GM23248 (cell line): ENCODE results near the gene PRUNE2.

Experiments used
- EZH2 ChIP-seq: fragments of 200-600 bp; sonication (generic); IDR thresholded peaks from 2 replicates; pipeline ENCODE4 v1.6.1; 2018; ENCODE audit warnings: antibody characterized with exemption, mild to moderate bottlenecking; ENCODE audit not compliant: insufficient read depth, poor library complexity, severe bottlenecking
- EZH2phosphoT487 ChIP-seq: fragments of 200-600 bp; sonication (generic); IDR thresholded peaks from 2 replicates; pipeline ENCODE4 v1.6.1; 2018; ENCODE audit warnings: antibody characterized with exemption, moderate library complexity, mild to moderate bottlenecking, low read depth; ENCODE audit not compliant: insufficient read depth

DNA sequence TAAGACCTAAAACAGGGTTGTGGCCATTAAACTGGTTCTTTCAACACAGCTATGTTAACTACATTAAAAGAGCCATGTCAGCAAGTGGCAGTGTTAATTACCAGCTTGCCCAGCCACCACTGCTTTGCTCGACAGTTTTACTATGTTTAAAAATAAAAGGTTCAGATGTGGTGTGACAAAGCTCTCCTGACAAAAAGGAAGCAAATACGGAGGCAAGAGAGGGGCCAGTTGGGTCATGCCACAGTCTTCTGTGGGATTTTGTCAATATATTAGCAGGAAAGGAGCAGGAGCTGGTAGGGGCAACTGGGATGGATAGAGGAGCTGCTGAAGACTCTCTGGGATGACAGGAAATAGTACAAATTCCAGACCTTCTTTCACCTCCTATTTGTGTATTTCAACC is 255.2 kb downstream of the PRUNE2 start:
- TF ChIP-seq EZH2 (no peak), EZH2phosphoT487 (no peak)
